ENCODE results near the gene ACTR3.

The ACTR3 gene

GRCh38 chr2:113876503-113877387 lies 13.1 kb upstream of the ACTR3 start:
- DNase-seq: no peak

- no peak for DNase-seq
These were observed 11.9 kb upstream of the ACTR3 start for GRCh38 chr2:113877711-113878598.

- DNase-seq: no peak
These were observed 11.1 kb upstream of the ACTR3 start for GRCh38 chr2:113878743-113879142.

- no peak for DNase-seq
These were observed 10.4 kb upstream of the ACTR3 start for GRCh38 chr2:113879457-113879856.

GRCh38 chr2:113886479-113887008 lies 3.3 kb upstream of the ACTR3 start:
- DNase-seq: no peak

- DNase-seq: no peak
These were observed 2.7 kb upstream of the ACTR3 start for GRCh38 chr2:113887009-113887792.

GRCh38 chr2:113888641-113889470 lies 1.0 kb upstream of the ACTR3 start:
- no peak for DNase-seq

GRCh38 chr2:113890253-113891235 lies 655 bp downstream of the ACTR3 start:
- DNase-seq: peak; percentile 68

GRCh38 chr2:113891265-113891959 lies 1.5 kb downstream of the ACTR3 start:
- no peak for DNase-seq

- DNase-seq: no peak
These were observed 2.3 kb downstream of the ACTR3 start for GRCh38 chr2:113892004-113892710.

- DNase-seq: no peak
These were observed 4.4 kb downstream of the ACTR3 start for GRCh38 chr2:113894156-113894743.

- no peak for DNase-seq
These were observed 5.4 kb downstream of the ACTR3 start for GRCh38 chr2:113895301-113895700.

GRCh38 chr2:113895819-113896563 lies 6.1 kb downstream of the ACTR3 start:
- DNase-seq: no peak

- DNase-seq: no peak
These were observed 6.9 kb downstream of the ACTR3 start for GRCh38 chr2:113896791-113897190.

GRCh38 chr2:113898081-113898480 lies 8.2 kb downstream of the ACTR3 start:
- no peak for DNase-seq

GRCh38 chr2:113899166-113899565 lies 9.3 kb downstream of the ACTR3 start:
- DNase-seq: no peak

GRCh38 chr2:113901943-113902342 lies 12.1 kb downstream of the ACTR3 start:
- peak; percentile 12 for DNase-seq

GRCh38 chr2:113905886-113906285 lies 16.0 kb downstream of the ACTR3 start:
- no peak for DNase-seq
